Nephron progenitor cell (in vitro differentiated cells): ENCODE measurements around the gene SMAD3.

Source experiments
- DNase-seq: peaks from one replicate; pipeline ENCODE4 v3.0.0; 2021
- H3K27ac Mint-ChIP-seq: 2 replicates; pipeline ENCODE4 v1.8.0; 2021; ENCODE audit warnings: mild to moderate bottlenecking, moderate library complexity, mixed read lengths
- H3K27me3 Mint-ChIP-seq: 2 replicates; pipeline ENCODE4 v1.8.0; 2021; ENCODE audit warnings: mild to moderate bottlenecking, low read depth, mixed read lengths; ENCODE audit not compliant: poor library complexity
- H3K36me3 Mint-ChIP-seq: 2 replicates; pipeline ENCODE4 v1.8.0; 2021; ENCODE audit warnings: low read depth, mixed read lengths
- H3K4me1 Mint-ChIP-seq: 2 replicates; pipeline ENCODE4 v1.8.0; 2021; ENCODE audit warnings: mixed read lengths
- H3K4me3 Mint-ChIP-seq: 2 replicates; pipeline ENCODE4 v1.8.0; 2021; ENCODE audit warnings: mild to moderate bottlenecking, moderate library complexity, mixed read lengths
- H3K9me3 Mint-ChIP-seq: 2 replicates; pipeline ENCODE4 v1.8.0; 2021; ENCODE audit warnings: mild to moderate bottlenecking, moderate library complexity, mixed read lengths
- CTCF ChIP-seq: fragments of 200-600 bp; sonication (generic); IDR thresholded peaks from 2 replicates; pipeline ENCODE4 v1.5.0; 2021; ENCODE audit warnings: antibody characterized with exemption

SMAD3 gene

GRCh38 chr15:67068710-67069400 is 3.5 kb downstream of the SMAD3 start:
- Mint-ChIP-seq H3K9me3 (no peaks in the 10 kb centered on the region), H3K36me3 (peaks cover 30% of the 10 kb centered on the region), H3K4me1 (peaks cover 64% of the 10 kb centered on the region), H3K4me3 (peak overlapping the region; percentile 97), H3K27ac (no peak overlapping the region), H3K27me3 (peaks cover under 1% of the 10 kb centered on the region)
- no peak for TF ChIP-seq CTCF
- no peak for DNase-seq

- Mint-ChIP-seq H3K4me3 (peak overlapping the region; percentile 24), H3K9me3 (no peaks in the 10 kb centered on the region), H3K4me1 (peaks cover 65% of the 10 kb centered on the region), H3K27me3 (no peaks in the 10 kb centered on the region), H3K27ac (peak overlapping the region; percentile 84), H3K36me3 (peaks cover 42% of the 10 kb centered on the region)
- DNase-seq, result no peak
- TF ChIP-seq CTCF, result no peak
Observed at GRCh38 chr15:67070150-67070549, 4.7 kb downstream of the SMAD3 start.

DNA sequence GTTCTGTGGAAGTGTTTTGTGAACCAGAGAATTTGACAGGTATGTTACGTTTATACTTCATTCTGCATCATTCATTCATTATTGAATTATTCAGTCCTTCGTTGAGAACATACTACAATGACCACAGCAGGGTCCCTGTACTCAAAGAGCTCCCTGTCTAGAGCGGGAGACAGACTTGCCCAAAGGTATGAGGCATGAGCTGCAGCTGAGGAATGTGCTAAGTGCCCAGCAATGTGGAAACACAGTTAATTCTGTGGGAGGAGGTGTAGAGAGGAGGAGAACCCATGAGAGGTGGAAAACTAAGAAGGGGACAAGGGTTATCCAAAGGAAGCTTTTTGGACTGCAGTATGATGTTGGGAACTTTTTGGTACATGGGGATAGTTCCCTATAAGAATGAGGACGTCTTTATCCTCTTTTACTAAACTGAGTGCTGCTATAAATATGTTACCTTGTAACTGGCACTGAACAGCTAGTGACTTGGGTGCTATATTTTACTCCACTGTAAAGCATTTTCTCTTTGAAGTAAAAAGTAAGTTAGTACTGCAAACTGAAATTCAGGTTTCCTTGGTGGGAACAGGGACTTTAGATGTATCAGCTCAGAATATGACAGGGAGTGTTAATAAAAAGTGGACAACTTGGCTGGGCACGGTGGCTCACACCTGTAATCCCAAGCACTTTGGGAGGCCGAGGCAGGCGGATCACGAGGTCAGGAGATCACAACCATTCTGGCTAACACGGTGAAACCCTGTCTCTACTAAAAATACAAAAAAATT is 5.7 kb downstream of the SMAD3 start:
- H3K36me3 Mint-ChIP-seq, result peaks cover 48% of the 10 kb centered on the region
- H3K4me3 Mint-ChIP-seq, result no peak overlapping the region
- no peak overlapping the region for H3K27ac Mint-ChIP-seq
- peaks cover 72% of the 10 kb centered on the region for H3K4me1 Mint-ChIP-seq
- H3K27me3 Mint-ChIP-seq, result peaks cover 3% of the 10 kb centered on the region
- no peaks in the 10 kb centered on the region for H3K9me3 Mint-ChIP-seq
- DNase-seq, result no peak
- no peak for TF ChIP-seq CTCF

GRCh38 chr15:67072442-67072841 is 7.0 kb downstream of the SMAD3 start:
- H3K27ac Mint-ChIP-seq, result peak overlapping the region; percentile 5
- peaks cover 81% of the 10 kb centered on the region for H3K4me1 Mint-ChIP-seq
- peaks cover 4% of the 10 kb centered on the region for H3K27me3 Mint-ChIP-seq
- TF ChIP-seq CTCF, result no peak
- peaks cover 51% of the 10 kb centered on the region for H3K36me3 Mint-ChIP-seq
- H3K9me3 Mint-ChIP-seq, result no peaks in the 10 kb centered on the region
- H3K4me3 Mint-ChIP-seq, result no peak overlapping the region
- no peak for DNase-seq

DNA sequence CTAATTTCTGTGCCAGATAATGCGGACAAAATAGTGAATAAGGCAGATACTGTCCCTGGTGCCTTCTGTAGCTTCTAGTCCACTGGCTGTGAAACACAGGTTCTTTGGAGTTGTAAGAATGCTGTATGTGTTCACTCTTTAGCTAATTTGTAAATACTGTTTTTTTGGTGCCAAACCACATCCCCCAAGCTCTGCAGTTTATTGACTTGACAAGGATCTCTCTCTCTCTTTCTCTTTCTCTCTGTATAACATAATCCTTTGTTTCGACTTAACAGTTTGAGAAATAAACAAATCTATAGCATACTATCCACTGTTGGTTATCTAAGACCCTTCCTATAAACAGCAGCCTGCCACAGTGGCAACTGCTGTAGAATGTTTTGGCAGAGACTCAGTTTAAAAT is 7.6 kb downstream of the SMAD3 start:
- no peaks in the 10 kb centered on the region for H3K9me3 Mint-ChIP-seq
- no peak overlapping the region for H3K4me3 Mint-ChIP-seq
- H3K36me3 Mint-ChIP-seq, result peaks cover 51% of the 10 kb centered on the region
- H3K27ac Mint-ChIP-seq, result peak overlapping the region; percentile 57
- TF ChIP-seq CTCF, result no peak
- peaks cover 81% of the 10 kb centered on the region for H3K4me1 Mint-ChIP-seq
- H3K27me3 Mint-ChIP-seq, result peaks cover 4% of the 10 kb centered on the region
- DNase-seq, result no peak
